Measurements from ENCODE around the gene GPR101.
"Not testable (repeated sequence)": the region's sequence is repeated elsewhere in the genome, so short reads cannot be mapped to it uniquely, and the experiment has no call there.

The GPR101 gene

DNA sequence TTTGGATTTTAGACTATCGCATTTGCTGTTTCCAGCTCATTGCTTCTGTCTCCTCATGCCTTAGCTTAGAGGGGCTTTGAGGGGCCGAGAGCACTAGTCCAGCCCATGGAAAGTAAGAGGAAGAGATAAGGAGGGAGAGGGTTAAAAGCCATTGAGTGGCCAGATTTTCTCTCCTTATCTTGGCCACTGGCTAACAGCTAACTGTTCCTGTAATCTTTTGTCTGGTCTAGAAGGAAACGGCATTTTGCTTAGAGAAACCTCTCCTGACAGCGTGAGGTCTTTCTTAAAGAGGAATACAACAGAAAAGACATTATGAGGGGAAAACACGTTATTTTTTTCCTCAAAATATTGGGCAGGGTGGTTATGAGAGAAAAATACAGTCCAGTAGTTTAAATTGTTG lies 7.9 kb downstream of the GPR101 start:
- FAIRE-seq, result no peak

DNA sequence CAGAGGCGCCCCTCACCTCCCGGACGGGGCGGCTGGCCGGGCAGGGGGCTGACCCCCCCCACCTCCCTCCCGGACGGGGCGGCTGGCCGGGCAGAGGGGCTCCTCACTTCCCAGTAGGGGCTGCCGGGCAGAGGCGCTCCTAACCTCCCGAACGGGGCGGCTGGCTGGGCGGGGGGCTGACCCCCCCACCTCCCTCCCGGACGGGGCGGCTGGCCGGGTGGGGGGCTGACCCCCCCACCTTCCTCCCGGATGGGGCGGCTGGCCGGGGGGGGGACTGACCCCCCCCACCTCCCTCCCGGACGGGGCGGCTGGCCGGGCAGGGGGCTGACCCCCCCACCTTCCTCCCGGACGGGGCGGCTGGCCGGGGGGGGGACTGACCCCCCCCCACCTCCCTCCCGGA lies 33.6 kb downstream of the GPR101 start:
- FAIRE-seq, result not testable (repeated sequence)

DNA sequence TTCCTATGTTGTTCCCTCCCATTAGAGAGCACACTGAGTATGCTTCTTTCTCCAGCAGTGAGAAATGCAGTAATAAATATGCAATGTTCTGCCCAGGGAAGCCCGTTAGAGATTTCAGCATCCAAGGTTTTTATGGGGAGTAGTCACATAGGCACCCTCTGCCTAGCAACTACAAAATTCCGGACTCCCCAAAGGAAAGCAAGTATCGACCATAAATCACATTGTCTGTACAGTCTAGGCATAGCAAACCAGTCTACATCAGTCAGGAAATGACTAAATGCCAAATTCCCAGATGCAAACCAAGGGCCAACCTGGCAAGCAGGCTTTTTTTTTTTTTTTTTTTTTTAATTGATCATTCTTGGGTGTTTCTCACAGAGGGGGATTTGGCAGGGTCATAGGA lies 34.8 kb downstream of the GPR101 start:
- FAIRE-seq, result no peak

Data from endometrium (tissue), 2 donors.